ENCODE data around the gene GNG2. TPM values are rescaled to one million over a fixed set of nuclear protein-coding genes. Genes with fewer than 3 reads are reported as not detected.

The GNG2 gene
- total RNA-seq, 1 experiment from 2014 or later: 7.0 TPM

DNA sequence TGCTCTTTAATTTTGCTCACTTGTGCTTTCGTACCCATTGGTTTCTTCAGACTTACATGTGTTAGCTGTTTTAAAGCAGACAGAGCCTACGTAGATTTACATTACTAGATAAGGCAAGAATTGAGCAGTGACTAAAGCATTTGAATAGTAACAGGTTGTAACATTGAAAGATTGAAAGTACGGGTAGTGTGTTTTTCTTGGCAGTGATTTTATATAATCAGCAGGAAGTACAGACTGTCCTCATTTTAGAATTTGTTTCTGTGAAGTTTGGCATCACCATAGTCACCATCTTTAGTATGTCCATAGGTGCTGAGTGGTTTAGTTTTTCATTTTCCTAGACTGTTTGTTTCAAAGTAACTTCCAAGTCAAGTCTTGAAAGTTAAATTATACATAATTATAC, 142.9 kb downstream of the GNG2 start:
- Mint-ChIP-seq H3K27me3 (ENCODE audit: low read depth) (no peaks in the 10 kb centered on the region), H3K4me3 (no peak overlapping the region), H3K4me1 (peaks cover 18 to 20% of the 10 kb centered on the region in 2 experiments), H3K27ac (no peak overlapping the region), H3K36me3 (ENCODE audit: insufficient read depth in 1 of 3, low read depth in 3 of 3) (peaks cover 31 to 87% (median 84%) of the 10 kb centered on the region in 3 experiments), H3K9me3 (no peaks in the 10 kb centered on the region)
- no peak overlapping the region for H4K5ac ChIP-seq (ENCODE audit: insufficient read length, low read depth, low read length)
- H3K23me2 ChIP-seq (ENCODE audit: insufficient read length, low read depth, low read length, poor library complexity, severe bottlenecking): no peaks in the 10 kb centered on the region
- no CpG with 5 or more reads among the region's 3 CpGs for WGBS (ENCODE audit: extremely low coverage, insufficient read length, low lambda C conversion rate)
- no peaks in the 10 kb centered on the region for H3K27me3 ChIP-seq (ENCODE audit: insufficient read depth, low read length)
- H3K4me1 ChIP-seq (ENCODE audit: insufficient read depth, low read length): no peaks in the 10 kb centered on the region
- no peaks in the 10 kb centered on the region for H4K20me1 ChIP-seq (ENCODE audit: control insufficient read depth, insufficient read depth, insufficient read length)
- H2AK5ac ChIP-seq (ENCODE audit: insufficient read length, low read length): no peak overlapping the region
- H3K79me2 ChIP-seq (ENCODE audit: insufficient read depth, low read length): no peaks in the 10 kb centered on the region
- TF ChIP-seq CTCF (conservative IDR thresholded peaks at IDR 0.05): no peak
- no peak overlapping the region for H2BK15ac ChIP-seq (ENCODE audit: low read depth, low read length)
- H2AFZ ChIP-seq (ENCODE audit: low read length): no peak overlapping the region
- no peak overlapping the region for H3K18ac ChIP-seq (ENCODE audit: insufficient read length, low read depth, low read length)
- no peak overlapping the region for H3K4me2 ChIP-seq (ENCODE audit: insufficient read depth, insufficient read length, low read length)
- H3K56ac ChIP-seq (ENCODE audit: insufficient read length, low read depth, low read length): no peak overlapping the region
- no peak overlapping the region for H3K9ac ChIP-seq (ENCODE audit: extremely low read depth, insufficient read length, low read length)
- no peak overlapping the region for H2BK120ac ChIP-seq (ENCODE audit: low read depth, low read length, poor library complexity, severe bottlenecking)
- H3K23ac ChIP-seq (ENCODE audit: insufficient read length, low read depth, low read length): no peak overlapping the region
- DNase-seq: no peak
- no peak overlapping the region for H2BK20ac ChIP-seq (ENCODE audit: low read depth, low read length, poor library complexity, severe bottlenecking)
- H3K4ac ChIP-seq (ENCODE audit: low read depth, low read length): no peak overlapping the region
- H2BK5ac ChIP-seq (ENCODE audit: insufficient read length, low read length): no peak overlapping the region
- H4K8ac ChIP-seq (replicated peaks; ENCODE audit: insufficient read length, low read depth, low read length): no peak overlapping the region
- H3K14ac ChIP-seq (ENCODE audit: insufficient read depth, low read length): no peak overlapping the region
- H2BK12ac ChIP-seq (ENCODE audit: insufficient read length, low read depth, low read length): no peak overlapping the region
- no peaks in the 10 kb centered on the region for H3K9me3 ChIP-seq (ENCODE audit: control insufficient read depth, low read depth, low read length)
- H3K27ac ChIP-seq (ENCODE audit: insufficient read length, low read depth, low read length): no peak overlapping the region
- H3K79me1 ChIP-seq (ENCODE audit: insufficient read depth, low read depth, low read length, poor library complexity, severe bottlenecking): no peaks in the 10 kb centered on the region
- no peak overlapping the region for H3T11ph ChIP-seq (ENCODE audit: low read length)
- no peak overlapping the region for H4K91ac ChIP-seq (ENCODE audit: insufficient read length, low read depth, low read length)
